ENCODE data around the gene NRCAM. TPM values are rescaled to one million over a fixed set of nuclear protein-coding genes. Genes with fewer than 3 reads are reported as not detected.

Gene NRCAM
- total RNA-seq, 2 donors from 2014 or later = 17.9 to 28.2 TPM

DNA sequence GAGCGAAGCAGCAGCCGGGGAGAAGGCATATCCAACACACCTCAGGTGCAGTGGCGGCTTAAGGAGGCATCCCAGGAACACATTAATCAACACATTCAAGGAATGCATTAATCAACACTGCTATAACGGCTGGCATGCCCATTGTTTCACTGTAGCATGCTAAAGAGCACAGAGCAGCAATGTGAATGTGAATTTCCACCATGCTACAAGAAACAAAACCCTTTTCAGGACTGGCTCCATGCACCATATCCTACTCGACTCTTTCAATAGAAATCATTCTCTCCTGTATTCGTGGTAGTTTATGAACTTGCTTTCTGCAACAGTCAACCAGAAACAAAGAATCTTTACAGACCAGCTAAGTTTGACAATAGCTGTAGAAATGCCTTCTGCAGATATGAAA is 149.0 kb downstream of the NRCAM start:
- DNase-seq = no peak
- 81 to 86% methylated on average over 6 of the region's 6 CpGs for WGBS, 2 experiments (ENCODE audit: insufficient coverage in 1 of 2, insufficient read length in 1 of 2)
- no peaks in the 10 kb centered on the region for H3K4me1 Mint-ChIP-seq
- no peaks in the 10 kb centered on the region for H3K36me3 ChIP-seq (ENCODE audit: control insufficient read depth, insufficient read depth, low read length)
- no peaks in the 10 kb centered on the region for H3K27me3 ChIP-seq (ENCODE audit: control insufficient read depth, insufficient read depth, low read length, poor library complexity, severe bottlenecking)
- peak overlapping the region; percentile 88 for H3K27ac ChIP-seq (ENCODE audit: low read depth, low read length)
- no peak overlapping the region for H3K4me3 Mint-ChIP-seq
- H3K4me1 ChIP-seq (ENCODE audit: control insufficient read depth, insufficient read depth, low read length) = no peaks in the 10 kb centered on the region
- no peaks in the 10 kb centered on the region for H3K27me3 Mint-ChIP-seq (ENCODE audit: insufficient read depth)
- H3K9me3 Mint-ChIP-seq = no peaks in the 10 kb centered on the region
- no peak overlapping the region for H3K4me3 ChIP-seq (ENCODE audit: low read length)
- no peaks in the 10 kb centered on the region for H3K9me3 ChIP-seq (ENCODE audit: control insufficient read depth, low read length)
- H3K9ac ChIP-seq (ENCODE audit: extremely low read depth, low read length, poor library complexity, severe bottlenecking) = no peak overlapping the region
- no peaks in the 10 kb centered on the region for H3K36me3 Mint-ChIP-seq (ENCODE audit: low read depth)
- H3K27ac Mint-ChIP-seq = no peak overlapping the region
- no peak for TF ChIP-seq CTCF (conservative IDR thresholded peaks at IDR 0.05)

- Histone ChIP-seq H3K4me1 (ENCODE audit: control insufficient read depth, insufficient read depth, low read length) (no peaks in the 10 kb centered on the region), H3K27me3 (ENCODE audit: control insufficient read depth, insufficient read depth, low read length, poor library complexity, severe bottlenecking) (no peaks in the 10 kb centered on the region), H3K4me3 (ENCODE audit: low read length) (no peak overlapping the region), H3K9ac (ENCODE audit: extremely low read depth, low read length, poor library complexity, severe bottlenecking) (no peak overlapping the region), H3K9me3 (ENCODE audit: control insufficient read depth, low read length) (no peaks in the 10 kb centered on the region), H3K27ac (ENCODE audit: low read depth, low read length) (no peak overlapping the region), H3K36me3 (ENCODE audit: control insufficient read depth, insufficient read depth, low read length) (no peaks in the 10 kb centered on the region)
- 96 to 100% methylated on average over 3 of the region's 3 CpGs for WGBS, 2 experiments (ENCODE audit: insufficient coverage in 1 of 2, insufficient read length in 1 of 2)
- H3K4me1 Mint-ChIP-seq = no peaks in the 10 kb centered on the region
- no peak for DNase-seq
- no peaks in the 10 kb centered on the region for H3K9me3 Mint-ChIP-seq
- H3K36me3 Mint-ChIP-seq (ENCODE audit: low read depth) = no peaks in the 10 kb centered on the region
- no peak overlapping the region for H3K27ac Mint-ChIP-seq
- TF ChIP-seq CTCF (conservative IDR thresholded peaks at IDR 0.05) = no peak
- no peak overlapping the region for H3K4me3 Mint-ChIP-seq
- no peaks in the 10 kb centered on the region for H3K27me3 Mint-ChIP-seq (ENCODE audit: insufficient read depth)
These were observed 152.9 kb downstream of the NRCAM start for GRCh38 chr7:108303332-108303731.

DNA sequence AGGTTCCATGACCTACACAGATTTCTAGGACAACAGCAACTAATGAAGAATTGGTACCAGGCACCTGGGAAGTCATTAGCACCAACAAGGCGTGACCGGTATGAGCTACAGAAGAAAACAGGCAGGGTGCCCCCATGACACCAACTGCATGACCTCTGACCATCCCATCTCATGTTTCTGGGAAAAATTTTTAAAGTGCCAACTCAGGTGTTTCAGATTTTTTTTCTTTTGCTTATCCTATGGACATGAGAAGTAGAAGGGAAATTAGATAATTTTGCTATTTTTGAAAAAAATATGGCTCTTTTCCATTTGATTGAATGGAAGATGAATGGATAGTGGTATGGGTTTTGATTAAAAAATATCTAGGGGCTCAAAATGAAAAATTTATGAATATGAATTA is 154.8 kb downstream of the NRCAM start:
- Mint-ChIP-seq H3K9me3 (no peaks in the 10 kb centered on the region), H3K36me3 (ENCODE audit: low read depth) (no peaks in the 10 kb centered on the region), H3K27me3 (ENCODE audit: insufficient read depth) (no peaks in the 10 kb centered on the region), H3K4me3 (no peak overlapping the region), H3K27ac (no peak overlapping the region), H3K4me1 (peaks cover 3% of the 10 kb centered on the region)
- Histone ChIP-seq H3K4me1 (ENCODE audit: control insufficient read depth, insufficient read depth, low read length) (no peaks in the 10 kb centered on the region), H3K27ac (ENCODE audit: low read depth, low read length) (no peak overlapping the region), H3K4me3 (ENCODE audit: low read length) (no peak overlapping the region), H3K36me3 (ENCODE audit: control insufficient read depth, insufficient read depth, low read length) (no peaks in the 10 kb centered on the region), H3K9me3 (ENCODE audit: control insufficient read depth, low read length) (no peaks in the 10 kb centered on the region), H3K27me3 (ENCODE audit: control insufficient read depth, insufficient read depth, low read length, poor library complexity, severe bottlenecking) (no peaks in the 10 kb centered on the region), H3K9ac (ENCODE audit: extremely low read depth, low read length, poor library complexity, severe bottlenecking) (no peak overlapping the region)
- TF ChIP-seq CTCF (conservative IDR thresholded peaks at IDR 0.05) = no peak
- 92 to 100% methylated on average over 2 of the region's 2 CpGs for WGBS, 2 experiments (ENCODE audit: insufficient coverage in 1 of 2, insufficient read length in 1 of 2)
- no peak for DNase-seq
